Measurements from ENCODE around the gene ATP8A2.

GRCh38 chr13:25920277-25920676 is 548.5 kb downstream of the ATP8A2 start:
- TF ChIP-seq POLR2AphosphoS5 (IDR thresholded peaks at IDR 0.05) (no peak), EP300 (IDR thresholded peaks at IDR 0.05; ENCODE audit: low read depth) (no peak), CTCF (IDR thresholded peaks at IDR 0.05) (no peak)

Measured in transverse colon (tissue), 4 donors.